ENCODE data around the gene PWWP2B.

Gene PWWP2B

DNA sequence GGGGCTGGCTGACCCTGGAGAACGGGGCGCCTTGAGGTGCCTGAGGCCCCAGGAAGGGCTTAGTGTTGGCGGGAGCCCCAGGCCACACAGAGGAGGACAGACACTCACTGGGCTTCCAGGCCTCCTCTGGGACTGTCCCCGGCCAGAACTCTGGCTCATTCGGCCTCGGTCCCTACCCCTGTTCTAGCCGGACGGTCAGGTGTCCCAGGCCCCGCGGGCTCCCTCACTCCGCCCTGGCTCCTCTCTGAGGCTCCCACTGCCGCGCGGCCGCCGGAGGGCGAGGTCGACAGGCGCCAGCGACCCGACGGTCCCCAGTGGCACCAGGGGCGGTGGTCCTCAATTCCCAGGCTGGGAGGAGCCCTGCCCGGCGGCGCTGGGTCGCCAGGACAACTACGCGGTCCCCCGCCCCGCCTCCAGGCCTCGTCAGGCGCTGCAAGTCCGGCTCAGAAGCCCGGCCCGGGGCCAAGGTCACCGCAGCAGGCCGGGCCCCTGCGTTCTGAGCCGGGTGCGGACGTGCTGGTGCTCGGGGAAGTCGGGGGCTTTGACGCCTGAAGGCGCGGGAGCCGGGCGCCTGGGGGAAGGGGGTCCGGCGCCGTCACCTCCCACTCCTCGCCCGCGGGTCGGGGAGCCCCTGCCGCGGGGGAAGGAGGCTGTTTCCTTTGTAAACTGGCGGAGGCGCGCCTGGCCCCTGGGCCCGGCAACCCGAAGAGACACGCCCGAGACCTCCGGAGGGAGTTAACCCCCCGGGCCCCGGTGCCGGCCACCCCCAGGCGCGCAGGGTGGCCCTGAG, 1.1 kb upstream of the PWWP2B start:
- peak; percentile 41 for DNase-seq

DNA sequence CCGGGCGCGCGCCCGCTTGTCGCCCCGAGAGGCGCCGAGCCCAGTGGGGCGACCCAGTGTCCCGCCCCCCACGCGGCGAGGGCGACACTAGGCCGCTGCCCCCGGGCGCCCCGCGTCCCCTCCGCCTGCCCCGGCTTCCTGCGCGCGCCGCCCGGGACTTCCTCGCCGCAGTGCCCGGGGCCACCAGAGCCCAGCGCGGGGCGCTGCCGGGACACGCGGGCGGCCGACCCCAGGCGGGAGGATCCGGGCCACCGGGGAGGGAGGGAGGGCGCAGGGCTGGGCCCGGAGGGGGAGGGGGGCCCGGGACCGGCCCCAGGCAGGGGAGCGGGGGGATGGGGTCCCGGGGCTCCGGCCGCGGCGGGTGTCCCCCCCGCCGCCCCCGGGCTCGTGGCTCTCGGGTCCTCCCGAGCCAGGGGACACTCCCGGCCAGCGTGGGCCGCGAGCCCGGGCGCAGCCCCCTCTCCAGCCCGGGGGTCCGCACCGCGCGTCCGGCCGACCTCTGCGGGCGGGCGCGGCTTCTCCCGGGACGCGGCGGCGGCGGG, 435 bp upstream of the PWWP2B start:
- DNase-seq = peak; percentile 82

DNA sequence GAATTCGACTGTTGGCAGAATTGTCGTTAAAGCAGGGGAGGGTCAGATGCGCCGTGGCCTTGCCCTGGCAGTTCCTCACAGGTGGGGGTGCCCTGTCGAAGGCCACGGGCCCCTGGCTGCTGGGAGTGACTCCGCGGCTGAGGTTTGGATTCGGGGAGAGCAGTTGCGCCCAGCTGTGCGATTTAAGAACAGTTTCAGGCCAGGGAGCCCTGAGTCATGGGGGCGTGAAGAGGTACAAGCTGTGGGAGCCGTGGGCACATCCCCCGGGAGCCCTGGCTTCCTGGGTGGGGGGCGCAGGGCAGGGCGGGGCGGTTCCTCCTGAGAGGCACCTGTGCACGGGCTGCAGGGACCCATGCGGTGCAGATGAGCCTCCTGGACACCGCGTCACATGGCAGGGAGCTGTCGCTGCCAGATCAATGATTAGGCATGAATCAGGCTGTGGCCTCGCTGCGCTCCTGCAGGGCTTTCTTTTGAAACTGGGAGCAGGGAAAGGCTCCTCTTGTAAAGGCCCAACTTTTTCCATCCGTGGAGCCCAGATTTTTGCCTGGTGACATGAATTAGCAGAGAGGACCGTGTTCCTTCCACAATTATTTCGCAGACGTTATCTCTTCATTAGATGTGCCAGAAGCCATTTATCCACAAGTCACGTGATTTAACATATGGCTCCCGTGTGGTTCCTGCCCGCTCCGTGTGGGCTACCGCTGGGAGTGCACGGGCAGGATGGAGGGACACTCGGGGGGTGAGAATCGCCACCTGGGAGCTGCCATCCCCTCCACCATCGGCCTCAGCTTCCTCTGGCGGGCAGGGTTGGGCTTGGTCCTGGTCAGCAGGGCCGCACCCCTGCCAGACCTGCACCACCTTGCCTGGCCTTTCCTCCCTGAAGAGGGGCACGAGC, 918 bp downstream of the PWWP2B start:
- peak; percentile 73 for DNase-seq

DNA sequence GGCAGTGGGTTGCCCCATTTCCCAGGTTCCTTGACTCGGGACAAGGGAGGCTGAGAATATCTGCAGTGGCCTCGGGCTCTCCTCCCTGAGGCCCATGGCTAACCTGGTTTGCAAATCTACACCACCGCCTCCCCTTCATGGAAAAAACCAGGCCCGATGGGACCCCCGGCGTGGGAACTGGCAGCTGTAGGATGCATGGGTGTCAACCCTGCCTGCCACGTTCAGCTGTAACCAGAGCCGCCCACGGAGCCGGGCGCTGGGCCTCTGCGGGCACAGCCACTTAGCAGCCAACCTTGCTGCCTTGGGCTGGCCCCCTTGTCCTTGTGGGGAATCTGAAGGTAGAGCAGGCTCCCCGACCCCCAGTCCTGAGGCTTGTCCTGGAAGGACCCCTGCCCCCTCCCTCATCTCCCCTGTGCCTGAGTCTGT, 1.6 kb downstream of the PWWP2B start:
- DNase-seq = no peak

DNA sequence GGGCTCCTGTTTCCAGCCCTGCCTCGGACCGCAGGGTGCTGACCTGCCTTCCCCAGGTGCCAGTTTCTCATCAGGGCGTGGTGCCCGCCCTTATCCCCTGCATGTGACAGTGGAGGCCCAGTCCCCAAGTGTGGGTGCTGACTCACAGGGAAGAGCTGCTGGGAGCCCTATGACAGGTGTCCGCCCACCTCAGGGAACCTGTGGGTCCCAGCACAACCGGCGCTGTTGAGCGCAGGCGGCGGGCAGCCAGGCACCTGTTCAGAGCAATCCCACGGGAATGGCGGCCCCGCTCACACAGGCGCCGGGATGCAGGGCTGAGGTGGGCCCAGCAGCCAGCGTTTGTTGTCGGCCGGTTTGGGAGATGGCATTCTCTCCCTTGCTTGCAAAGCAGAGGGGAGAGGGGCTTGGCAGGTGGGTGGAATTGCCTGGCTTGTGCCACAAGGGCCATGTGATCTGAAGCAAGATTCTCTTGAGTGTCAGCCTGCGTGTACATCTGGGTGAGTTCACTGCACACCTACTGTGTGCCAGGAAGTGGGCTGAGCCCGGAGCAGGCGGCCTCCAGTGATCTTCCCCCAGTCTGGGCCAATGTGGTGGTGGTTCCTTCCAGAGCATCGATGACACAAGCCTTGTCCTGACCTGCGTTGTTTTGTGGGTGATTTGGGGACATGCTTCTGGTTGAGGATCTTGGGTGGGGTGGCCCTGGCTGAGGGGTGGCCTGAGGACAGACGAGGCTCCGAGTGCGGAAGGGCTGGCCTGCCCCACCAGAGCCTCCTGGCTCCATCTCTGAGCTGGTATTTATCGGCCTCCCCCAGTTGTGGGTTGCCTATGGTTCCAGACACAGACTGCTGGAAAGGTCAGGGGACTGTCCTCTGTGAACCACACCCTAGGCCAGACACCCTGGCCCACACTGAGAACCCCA, 2.4 kb downstream of the PWWP2B start:
- no peak for DNase-seq

DNA sequence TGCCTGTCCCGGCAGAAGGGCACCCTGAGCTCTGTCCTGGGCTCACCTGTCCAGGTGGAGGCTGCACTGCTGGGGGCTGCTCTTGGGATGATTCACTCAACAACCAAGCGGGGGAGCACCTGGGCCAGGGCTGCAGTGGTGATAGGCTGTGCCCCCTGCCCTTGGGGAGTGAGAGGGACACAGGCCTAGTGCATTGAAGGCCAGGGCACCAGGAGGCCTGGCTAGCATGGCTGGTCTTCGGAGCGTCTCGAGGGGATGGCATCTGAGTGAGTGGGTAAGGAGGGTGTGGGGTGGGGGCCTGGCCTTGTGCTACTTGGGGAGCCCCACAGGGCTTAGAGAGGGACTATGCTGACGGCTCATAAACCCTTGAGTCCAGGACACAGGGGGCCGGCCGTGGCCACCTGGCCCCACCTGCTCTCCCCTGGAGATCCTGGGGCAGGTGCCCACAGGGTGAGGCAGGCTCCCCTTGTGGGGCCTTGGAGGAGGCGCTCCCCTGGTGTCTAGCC, 3.1 kb downstream of the PWWP2B start:
- no peak for DNase-seq

DNA sequence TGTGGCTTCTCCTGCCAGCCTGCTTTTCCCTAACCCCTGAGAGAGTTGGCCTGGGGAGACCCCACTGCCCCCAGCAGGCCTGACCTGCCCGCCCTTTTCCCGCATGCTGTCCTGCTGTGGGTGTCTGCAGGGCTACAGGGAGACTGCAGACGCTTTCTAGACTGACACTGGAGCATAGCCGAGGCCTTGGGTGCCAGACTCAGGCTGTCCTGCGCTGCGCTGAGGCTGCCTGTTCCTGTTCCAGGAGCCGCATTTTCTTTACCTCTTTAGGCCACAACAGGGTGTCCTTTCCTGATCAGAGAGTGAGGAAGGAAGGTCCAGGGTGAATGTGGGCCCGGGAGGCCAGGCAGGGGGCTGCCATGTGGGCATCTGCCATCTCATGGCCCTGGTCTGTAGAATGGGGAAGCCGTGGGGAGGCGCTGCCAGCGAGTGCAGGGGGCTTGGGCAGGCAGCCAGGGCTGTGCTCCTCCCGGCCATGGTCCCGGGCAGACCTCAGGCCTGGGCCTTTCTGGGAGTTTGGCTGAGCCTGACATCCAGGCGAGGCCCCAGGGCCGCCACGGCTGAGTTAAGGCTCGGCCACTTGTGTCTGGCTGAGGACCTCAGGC, 3.6 kb downstream of the PWWP2B start:
- DNase-seq = no peak

DNA sequence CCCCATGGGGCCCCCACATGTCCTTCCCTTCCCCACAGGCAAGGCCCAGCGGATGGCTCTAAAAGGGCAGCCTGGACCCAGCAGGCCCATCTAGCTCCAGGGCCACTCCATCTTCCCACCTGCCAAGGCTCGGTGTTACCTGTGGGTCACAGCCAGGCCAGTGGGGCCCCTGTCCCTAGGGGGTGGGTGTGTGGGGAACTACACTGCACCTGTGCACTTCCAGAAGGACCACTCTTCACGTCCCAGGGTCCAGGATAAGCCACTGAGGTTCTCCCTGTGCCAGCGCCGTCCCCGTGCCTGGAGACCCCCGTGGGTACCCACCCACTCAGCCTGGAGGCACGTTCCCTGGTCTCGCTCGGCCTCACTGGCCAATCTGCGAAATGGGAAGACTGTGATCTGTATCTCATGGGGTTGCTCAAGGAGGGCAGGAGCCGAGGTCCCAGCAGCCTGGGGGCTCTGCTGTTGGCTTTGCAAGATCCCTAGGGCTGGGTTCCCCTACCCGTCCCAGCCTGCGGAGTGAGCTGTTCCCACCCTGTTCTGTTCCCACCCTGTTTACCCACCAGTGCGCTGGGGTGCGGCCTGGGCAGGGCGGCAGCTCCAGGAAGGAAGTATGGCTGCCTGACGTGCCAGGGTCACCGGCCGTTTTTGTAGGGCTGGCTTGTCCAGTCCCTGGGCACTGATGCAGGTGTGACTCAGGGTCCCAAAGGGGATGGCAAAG, 4.6 kb downstream of the PWWP2B start:
- DNase-seq = no peak

DNA sequence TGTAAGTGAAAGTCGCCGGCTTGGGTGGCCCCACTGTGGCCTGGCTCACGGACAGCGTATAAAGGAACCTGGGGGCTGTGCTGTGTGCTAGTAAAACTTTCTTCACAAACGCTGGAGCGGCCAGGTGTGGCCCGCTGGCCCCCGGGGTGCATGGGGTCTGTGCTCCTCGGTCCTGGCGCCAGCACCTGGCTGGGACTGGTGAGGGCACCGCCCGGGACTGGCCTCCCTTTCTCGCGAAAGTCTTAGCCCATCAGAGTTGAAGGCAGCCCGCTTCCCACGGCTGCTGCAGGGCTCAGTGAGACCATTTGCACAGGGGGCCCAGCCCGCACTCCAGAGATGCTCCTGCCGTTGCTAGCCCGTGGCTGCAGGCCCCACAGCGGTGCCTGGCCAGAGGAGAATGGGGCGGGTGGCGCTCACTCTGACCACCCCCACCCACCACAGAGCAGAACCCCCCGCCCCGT, 5.8 kb downstream of the PWWP2B start:
- DNase-seq = no peak

DNA sequence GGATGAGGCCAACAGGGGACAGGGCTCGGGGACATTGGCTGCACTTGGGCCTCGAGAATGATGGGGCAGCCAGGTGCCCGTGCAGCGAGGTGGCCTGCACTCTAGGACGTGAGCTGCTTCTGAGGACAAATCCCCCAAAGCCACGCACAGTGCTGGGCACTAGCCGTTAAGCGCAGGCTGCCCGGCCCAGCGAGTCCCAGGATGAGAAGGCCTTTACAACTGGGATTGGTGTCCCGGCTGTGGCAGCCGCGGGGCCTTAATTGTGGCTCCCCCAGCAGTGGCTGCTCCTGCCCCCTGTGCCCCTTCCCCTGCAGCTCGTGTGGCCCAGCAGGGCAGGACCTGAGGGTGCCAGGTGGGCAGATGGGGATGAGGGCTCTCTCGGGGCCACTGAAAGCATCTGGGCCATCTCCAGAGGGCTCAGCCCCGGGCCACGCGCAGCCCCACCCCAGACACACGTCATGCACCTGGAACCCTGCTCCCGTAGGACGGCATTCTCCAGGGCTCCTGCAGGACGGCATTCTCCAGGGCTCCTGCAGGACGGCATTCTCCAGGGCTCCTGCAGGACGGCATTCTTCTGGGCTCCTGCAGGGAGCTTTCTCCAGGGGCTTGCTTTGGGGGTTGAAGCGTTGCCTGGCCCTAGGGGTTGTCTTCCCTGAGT, 6.6 kb downstream of the PWWP2B start:
- DNase-seq = no peak

DNA sequence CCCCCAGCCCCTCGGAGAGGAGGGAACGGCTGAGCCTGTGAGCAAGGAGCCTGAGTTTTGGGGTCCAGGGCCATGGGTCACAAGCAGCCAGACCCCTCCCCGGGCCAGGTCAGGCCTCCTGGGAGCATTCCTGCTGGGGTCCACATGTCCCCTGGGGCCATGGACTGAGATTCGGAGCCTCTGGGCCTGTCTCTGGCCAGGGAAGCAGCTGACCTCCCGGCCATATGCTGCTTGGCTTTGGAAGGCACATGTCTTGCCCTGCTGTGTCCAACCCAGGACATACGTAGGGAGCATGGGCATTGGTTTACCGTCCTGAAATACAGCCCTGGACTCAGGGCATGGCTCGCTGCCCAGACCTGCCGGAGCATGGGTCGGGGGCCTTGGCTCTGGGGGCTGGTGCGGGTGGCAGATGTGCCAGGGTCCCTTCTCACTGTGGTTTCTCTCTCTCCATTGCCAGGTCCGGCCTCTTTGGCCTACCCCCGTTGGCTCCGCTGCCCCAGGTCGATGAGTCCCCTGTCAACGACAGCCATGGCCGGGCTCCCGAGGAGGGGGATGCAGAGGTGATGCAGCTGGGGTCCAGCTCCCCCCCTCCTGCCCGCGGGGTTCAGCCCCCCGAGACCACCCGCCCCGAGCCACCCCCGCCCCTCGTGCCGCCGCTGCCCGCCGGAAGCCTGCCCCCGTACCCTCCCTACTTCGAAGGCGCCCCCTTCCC, 7.3 kb downstream of the PWWP2B start:
- no peak for DNase-seq

DNA sequence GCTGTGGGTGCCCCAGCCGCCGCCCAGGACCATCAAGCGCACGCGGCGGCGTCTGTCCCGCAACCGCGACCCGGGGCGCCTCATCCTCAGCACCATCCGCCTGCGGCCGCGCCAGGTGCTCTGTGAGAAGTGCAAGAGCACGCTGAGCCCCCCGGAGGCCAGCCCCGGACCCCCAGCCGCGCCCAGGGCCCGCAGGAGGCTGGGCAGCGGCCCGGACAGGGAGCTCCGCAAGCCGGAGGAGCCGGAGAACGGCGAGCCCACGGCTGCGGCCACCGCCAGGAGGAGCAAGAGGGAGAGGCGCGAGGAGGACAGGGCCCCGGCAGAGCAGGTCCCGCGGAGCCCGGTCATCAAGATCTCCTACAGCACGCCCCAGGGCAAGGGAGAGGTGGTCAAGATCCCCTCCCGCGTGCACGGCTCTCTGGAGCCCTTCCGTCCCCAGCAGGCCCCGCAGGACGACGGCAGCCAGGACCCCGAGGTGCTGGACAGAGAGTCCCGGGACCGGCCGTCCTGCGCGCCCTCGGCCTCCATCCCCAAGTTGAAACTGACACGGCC, 8.0 kb downstream of the PWWP2B start:
- DNase-seq = no peak

DNA sequence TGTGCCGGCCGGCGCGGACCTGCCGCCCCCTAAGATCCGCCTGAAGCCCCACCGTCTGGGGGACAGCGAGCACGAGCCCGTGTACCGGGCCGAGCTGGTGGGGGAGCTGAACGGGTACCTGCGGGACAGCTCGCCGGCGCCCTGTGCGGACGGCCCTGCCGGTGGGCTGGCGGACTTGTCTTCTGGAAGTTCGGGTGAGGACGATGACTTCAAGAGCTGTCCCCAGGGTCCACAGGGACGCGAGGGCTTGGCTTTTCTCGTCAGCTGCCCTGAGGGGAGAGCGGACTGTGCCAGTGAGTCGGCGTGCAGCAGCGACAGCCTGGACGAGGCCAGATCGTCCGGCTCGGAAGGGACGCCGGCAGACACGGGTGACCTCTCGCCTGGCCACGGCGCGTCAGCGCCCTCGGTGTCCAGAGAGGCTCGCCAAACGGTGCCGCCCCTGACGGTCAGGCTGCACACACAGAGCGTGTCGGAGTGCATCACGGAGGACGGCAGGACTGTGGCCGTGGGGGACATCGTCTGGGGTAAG, 8.5 kb downstream of the PWWP2B start:
- no peak for DNase-seq

DNA sequence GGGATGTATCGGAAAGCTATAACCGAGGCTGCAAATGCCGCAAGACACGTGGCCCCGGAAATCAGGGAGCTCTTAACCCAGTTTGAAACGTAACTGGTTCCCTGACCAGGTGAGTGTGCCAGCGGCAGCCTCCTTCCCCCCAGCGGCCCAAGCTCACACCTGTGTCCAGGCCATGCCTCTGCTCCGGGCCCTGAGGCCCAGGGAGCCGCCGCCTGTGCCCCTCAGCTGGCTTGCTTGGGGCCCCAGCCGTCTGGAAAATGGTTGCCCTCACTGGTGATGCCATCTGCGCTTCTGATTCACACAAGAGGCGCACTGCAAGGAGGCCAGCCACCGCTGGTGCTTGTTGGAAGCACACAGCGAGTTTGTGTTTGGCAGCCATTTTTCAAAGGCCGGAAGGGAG, 9.2 kb downstream of the PWWP2B start:
- DNase-seq = no peak

DNA sequence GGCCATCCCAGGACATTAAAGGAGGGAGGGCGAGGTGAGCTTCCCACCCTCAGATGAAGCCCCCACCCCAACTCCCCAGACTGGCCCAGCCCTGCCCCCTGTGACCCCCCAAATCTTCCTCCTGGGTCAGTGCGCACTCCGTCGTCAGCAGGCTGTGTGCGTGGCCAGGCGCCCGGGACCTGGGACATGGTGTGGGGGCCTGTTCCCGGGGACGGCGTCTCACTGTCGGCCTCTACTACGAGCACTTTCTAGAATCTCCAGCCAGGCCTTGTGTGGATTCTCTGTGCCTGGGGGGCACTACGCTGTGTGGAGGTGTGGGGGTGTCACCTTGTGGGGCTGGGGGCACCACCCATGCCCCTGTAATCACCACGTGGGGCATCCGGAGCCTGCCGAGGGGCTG, 9.8 kb downstream of the PWWP2B start:
- DNase-seq = no peak

DNA sequence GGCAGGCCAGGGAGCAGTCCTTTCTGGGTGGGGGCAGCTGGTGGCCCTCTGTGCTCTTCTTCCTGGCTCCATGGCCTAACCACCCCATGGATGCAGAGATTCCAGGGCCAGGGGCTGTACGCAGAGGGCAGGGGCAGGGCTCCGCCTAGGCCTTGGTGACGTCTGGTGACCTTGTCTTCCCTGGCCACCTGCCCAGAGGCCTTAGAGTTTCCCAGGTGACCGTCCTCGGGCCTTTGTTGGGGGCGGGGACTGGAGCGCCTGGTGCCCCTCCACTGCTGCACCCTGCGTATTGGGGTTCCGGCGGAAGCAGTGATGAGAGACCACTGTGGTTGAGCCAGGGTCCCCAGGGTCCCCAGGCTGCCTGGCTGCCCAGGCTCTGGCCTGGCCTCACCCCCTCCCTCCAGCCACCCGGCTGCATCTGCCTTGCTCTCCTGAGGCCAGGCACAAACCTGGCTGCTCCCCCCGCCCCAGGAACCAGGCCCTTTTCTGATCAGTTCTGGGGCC, 10.3 kb downstream of the PWWP2B start:
- no peak for DNase-seq

DNA sequence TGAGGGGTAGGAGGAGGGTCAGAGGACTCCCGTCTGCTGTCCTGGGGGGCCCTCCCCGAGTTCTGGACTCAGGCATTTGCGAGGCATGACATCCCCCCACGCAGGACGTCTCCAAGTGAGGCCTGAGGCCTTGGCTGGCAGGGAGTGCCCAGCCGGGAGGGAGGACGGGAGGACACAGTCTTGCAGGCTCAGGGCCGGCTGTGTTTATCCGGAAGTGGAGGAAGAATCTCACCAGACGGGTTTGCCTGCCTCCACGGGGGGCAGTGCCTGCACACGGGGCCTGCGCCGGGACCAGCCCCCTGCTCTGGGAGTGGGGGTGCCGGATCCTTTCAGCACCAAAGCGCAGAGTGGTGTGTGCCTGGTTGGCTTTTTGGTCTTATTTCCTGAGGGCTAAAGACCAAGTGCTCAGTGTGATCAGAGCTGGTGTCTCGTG, 10.9 kb downstream of the PWWP2B start:
- no peak for DNase-seq

DNA sequence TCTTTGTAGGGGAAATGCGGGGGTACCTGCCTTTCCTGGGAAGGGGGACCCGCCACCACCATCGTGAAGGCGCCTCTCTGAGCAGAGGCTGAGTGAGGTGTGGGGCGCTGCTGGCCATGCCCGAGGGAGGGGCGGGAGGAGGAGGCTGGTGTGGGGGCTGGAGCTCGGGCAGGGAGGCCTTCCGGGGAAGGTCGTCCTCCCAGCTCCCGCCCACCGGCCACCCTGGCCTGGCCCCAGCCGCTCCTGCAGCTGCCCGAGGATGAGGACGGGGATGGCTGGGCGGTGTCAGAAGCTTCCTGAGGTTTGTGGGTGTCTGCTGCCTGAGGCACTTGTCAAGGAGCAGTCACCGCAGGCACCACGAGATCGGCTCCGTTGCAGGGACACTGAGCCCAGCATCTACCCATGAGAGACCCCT, 11.4 kb downstream of the PWWP2B start:
- no peak for DNase-seq

All from OCI-M1 (cell line).